GM12872 (cell line): ENCODE data around the gene CFAP57.
A peak's percentile ranks its signal among the peaks of the same experiment; 100 is the strongest.

Source experiments
- TF ChIP-seq, protein P1 (sequence below): IDR thresholded peaks from 3 replicates; pipeline ENCODE4 v1.5.1; 2011; ENCODE audit warnings: low read depth, mild to moderate bottlenecking, low read length, moderate library complexity; ENCODE audit not compliant: insufficient read depth

The CFAP57 gene

DNA sequence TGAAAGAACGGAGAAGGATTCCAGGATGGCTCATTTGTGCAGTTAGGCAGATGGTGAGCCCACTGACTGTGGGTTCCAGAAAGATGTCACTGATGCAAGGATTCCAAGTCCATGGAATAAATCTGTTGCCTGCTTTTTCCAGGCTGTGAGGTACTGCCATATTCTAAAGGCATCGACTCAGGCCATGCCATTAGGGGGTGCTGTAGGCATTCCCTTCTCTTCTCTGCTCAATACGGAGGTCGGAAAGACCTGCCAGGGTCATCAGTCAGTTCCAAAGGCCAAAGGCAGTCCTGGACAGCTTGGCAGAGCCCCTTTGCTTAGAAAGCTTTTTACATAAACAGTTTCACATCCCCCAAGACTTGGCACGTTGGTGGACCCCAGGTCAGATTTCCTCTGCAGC lies 66.0 kb downstream of the CFAP57 start:
- TF ChIP-seq, protein P1, sequence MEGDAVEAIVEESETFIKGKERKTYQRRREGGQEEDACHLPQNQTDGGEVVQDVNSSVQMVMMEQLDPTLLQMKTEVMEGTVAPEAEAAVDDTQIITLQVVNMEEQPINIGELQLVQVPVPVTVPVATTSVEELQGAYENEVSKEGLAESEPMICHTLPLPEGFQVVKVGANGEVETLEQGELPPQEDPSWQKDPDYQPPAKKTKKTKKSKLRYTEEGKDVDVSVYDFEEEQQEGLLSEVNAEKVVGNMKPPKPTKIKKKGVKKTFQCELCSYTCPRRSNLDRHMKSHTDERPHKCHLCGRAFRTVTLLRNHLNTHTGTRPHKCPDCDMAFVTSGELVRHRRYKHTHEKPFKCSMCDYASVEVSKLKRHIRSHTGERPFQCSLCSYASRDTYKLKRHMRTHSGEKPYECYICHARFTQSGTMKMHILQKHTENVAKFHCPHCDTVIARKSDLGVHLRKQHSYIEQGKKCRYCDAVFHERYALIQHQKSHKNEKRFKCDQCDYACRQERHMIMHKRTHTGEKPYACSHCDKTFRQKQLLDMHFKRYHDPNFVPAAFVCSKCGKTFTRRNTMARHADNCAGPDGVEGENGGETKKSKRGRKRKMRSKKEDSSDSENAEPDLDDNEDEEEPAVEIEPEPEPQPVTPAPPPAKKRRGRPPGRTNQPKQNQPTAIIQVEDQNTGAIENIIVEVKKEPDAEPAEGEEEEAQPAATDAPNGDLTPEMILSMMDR = peak; percentile 84

DNA sequence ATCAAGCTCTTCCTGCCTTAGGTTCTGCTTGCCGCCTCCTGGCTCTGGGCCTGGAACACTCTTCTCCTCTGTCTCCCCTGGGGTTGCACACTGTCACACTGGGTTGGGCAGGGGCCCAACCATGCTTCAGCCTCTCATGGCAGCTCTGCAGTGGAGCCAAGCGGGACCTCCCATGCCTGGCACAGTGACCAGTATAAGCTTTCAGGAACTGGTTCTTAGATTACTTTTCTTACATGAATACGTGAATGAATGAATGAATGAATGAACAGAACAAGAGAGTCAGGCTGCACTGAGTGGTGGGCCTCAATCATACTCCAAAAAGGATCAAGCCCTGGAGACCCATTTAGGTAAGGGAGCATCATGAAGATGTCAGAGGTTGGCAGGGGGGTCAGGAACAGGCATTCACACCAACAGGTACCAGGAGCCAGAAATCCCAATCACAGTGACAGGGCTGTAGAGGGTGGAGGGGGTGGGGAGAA lies 66.9 kb downstream of the CFAP57 start:
- TF ChIP-seq, protein P1 = no peak

DNA sequence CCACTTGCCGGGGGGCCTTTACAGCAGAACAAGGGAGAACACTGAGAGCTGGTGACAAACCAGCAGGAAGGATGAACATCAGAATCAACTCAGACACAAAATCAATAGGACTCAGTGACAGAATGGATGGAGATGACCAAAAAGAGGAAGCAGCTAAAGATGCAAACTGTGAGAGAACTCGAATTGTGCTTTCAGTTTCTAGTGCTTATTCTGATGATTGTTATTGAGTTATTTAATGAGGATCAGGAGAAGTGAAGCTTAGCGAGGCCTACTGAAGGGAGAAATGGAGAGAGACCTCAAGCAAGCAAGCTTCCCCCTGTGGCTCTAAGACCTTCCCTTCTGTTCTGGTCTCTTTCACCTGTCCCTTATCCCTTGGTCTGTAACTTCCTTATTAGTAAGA lies 67.4 kb downstream of the CFAP57 start:
- TF ChIP-seq, protein P1 = no peak

DNA sequence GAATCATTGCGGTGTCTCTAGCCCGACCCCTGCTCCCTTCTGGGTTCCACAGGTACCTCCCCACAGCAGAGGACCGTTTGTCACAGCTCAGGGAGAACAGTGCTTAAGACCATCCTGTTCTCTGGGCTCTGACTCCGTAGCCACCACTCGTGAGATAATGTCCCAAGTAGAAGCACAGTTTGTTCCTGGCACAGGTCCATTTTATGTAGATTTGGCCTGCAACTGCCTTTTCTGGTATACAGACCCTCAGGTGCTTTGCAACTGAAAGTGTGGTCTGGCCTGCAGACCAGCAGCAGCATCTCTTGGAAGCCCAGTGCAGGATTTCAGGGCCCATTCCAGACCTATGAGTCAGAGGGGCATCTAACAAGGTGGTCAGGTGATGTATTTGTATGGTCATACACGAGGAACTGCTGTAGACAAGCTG lies 69.3 kb downstream of the CFAP57 start:
- TF ChIP-seq, protein P1 = no peak

DNA sequence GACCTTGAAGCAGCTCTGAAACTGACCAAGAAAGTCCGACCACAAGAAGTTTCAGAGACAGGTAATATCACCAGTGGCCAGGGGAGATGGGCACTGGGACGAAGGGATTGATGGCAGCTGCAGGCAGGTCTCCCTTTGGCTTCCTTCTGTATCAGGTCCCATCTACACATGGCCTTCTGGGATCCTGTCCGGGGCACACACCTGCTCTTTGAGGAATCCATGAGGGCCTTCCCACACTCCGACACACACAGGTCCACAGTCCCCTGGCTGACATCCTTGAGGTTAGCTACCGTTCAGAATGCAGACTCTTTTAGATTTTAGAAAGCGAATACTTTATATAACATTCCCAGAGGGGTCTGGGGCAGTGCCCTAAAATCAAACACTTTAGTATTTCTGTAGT lies 71.2 kb downstream of the CFAP57 start:
- TF ChIP-seq, protein P1 = no peak

DNA sequence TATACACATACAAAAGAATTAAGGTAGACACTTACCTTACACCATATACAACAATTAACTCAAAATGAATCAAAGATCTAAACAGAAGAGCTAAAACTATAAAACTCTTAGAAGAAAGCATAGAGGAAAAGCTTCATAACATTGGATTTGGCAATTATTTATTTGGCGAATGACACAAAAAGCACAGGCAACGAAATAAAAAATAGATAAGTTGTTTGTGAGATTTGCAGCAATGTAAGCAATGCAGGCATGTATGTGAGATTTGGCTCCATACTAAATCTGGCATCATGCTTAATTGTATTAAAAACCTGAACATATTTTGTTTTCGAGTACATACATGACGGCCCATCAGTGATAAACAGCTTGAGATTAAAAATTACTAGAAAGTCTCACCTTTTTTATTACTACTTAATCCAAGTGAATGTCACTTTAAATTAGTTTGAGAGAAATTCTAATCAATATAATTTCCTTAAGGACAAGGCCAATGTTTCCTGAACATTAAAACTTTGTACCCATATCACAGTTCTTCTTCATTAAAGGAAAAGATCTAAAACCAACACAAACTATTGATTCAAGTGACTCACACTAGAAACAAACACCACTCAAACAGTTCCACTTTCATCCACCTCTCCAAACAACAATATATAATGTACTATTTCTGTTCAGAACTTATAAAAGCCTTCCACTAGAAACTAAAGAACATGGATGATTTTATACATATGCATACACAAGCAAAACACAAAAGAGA lies 74.5 kb downstream of the CFAP57 start:
- TF ChIP-seq, protein P1 = no peak

DNA sequence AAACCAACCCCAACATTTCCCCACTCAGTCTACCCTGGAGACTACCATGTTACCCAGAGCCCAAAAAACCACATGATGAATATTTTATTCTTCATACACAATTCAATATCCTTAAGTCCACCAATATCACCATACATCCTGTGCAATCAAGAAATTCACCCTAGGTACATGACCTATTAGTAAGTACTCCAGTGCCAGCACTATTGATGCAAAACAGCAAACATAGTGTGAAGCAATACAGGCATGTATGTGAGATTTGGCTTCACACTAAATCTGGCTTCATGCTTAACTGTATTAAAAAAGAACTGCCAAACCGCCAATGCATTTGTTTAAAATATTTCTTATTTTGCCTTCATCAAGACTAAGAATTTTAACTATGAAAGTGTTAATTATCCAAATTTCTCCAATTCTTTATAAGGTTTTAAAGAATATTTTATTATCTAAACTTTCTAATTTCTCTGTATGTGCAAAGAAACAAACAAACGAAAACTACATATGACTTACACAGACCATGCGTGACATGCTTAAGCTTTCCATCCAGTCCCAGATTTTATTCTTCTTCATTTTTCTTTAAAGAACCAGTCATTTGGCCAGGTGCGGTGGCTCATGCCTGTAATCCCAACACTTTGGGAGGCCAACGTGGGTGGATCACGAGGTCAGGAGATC lies 75.3 kb downstream of the CFAP57 start:
- TF ChIP-seq, protein P1 = no peak
